Activated B cell treated with CpG ODN at 0.5 μM for 24 hours (primary cell): Measurements from ENCODE around the gene TIMM29. TPM values are rescaled to one million over a fixed set of nuclear protein-coding genes. Genes with fewer than 3 reads are reported as not detected.

Experiments
- ATAC-seq: fragments of 200-7000 bp; cut with Tn5 transposase; one replicate; pipeline ENCODE4 v1.10.0; 2021; ENCODE audit warnings: low read depth, mild to moderate bottlenecking, moderate library complexity
- CTCF ChIA-PET: fragments of 350-600 bp; sonication (Branson Sonifier 250); formaldehyde crosslinking; loops from one replicate; lab custom pipeline; 2021; ENCODE audit warnings: antibody characterized with exemption; lab: Charles Lee
- POLR2A ChIA-PET: fragments of 350-600 bp; sonication (Branson Sonifier 250); formaldehyde crosslinking; loops from one replicate; lab custom pipeline; 2021; ENCODE audit warnings: antibody characterized with exemption; lab: Charles Lee
- DNase-seq: peaks from one replicate; pipeline ENCODE4 v3.0.0; 2022
- H3K27ac Mint-ChIP-seq: one replicate; pipeline ENCODE4 v1.8.0; 2020; ENCODE audit warnings: mixed read lengths
- H3K27me3 Mint-ChIP-seq: one replicate; pipeline ENCODE4 v1.8.0; 2021; ENCODE audit warnings: mixed read lengths
- H3K36me3 Mint-ChIP-seq: one replicate; pipeline ENCODE4 v1.8.0; 2021; ENCODE audit warnings: low read depth, mixed read lengths
- H3K4me1 Mint-ChIP-seq: one replicate; pipeline ENCODE4 v1.8.0; 2021; ENCODE audit warnings: mixed read lengths
- H3K4me3 Mint-ChIP-seq: one replicate; pipeline ENCODE4 v1.8.0; 2020; ENCODE audit warnings: mild to moderate bottlenecking, mixed read lengths
- H3K9me3 Mint-ChIP-seq: one replicate; pipeline ENCODE4 v1.8.0; 2020; ENCODE audit warnings: mixed read lengths
- CTCF ChIP-seq: fragments of 200-600 bp; IDR thresholded peaks from one replicate; pipeline ENCODE4 v1.8.0; 2022; ENCODE audit warnings: antibody characterized with exemption, mild to moderate bottlenecking
- intact Hi-C: fragments of 100-400 bp; cut with micrococcal nuclease; formaldehyde crosslinking; loops from one replicate; pipeline ENCODE4 v1.15.1; 2024
- total RNA-seq: library from RNA; stranded (reverse); gene quantifications from 2 replicates; pipeline ENCODE4 v1.2.3, GENCODE V29; 2022

The TIMM29 gene
- total RNA-seq, 1 donor from 2014 or later: 19.5 TPM

DNA sequence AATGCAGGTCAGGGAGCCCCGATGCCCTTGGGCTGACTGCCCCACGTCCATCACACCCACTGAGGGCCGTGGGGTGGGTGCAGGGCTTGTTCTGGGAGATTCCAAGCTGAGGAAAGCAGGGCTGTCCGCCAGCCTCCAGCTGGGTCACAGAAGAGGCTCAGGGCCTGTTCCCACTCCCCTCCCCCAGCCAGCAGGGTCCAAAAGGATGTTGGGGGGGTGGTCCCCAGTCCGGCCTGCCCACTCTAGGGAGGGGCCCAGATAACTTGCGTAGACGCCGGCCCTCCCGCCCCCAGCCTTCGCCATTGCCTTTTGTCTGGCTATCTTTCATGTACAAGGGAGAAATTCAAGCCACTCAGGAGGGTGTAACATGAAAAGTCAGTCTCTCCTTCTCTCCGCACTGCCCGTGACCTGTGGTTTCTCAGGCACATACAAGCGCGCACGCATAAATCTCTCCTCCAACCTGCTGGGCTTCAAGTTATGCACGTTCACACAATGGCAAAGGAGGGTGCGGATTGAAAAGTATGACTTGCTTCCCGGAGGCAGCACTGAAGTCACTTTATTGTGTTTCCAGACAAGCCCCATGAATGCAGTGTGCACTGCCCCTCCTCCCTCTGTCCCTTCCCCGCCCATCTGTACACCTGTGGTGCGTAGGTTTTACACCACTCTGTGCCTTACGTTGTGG lies 37.1 kb upstream of the TIMM29 start:
- intact Hi-C loops: no loop called here
- TF ChIP-seq CTCF: no peak
- ATAC-seq: no peak
- DNase-seq: no peak
- Mint-ChIP-seq H3K4me1 (peaks cover 14% of the 10 kb centered on the region), H3K9me3 (no peaks in the 10 kb centered on the region), H3K4me3 (no peak overlapping the region), H3K27ac (no peak overlapping the region), H3K27me3 (no peaks in the 10 kb centered on the region), H3K36me3 (peaks cover 3% of the 10 kb centered on the region)
- CTCF ChIA-PET: no interaction called here
- POLR2A ChIA-PET: no interaction called here

- no peaks in the 10 kb centered on the region for H3K9me3 Mint-ChIP-seq
- ATAC-seq (no peak), DNase-seq (no peak)
- peaks cover under 1% of the 10 kb centered on the region for H3K36me3 Mint-ChIP-seq
- no peak overlapping the region for H3K27ac Mint-ChIP-seq
- no peak overlapping the region for H3K4me3 Mint-ChIP-seq
- no peak for TF ChIP-seq CTCF
- H3K27me3 Mint-ChIP-seq: no peaks in the 10 kb centered on the region
- peaks cover 19% of the 10 kb centered on the region for H3K4me1 Mint-ChIP-seq
- intact Hi-C loops: no loop called here
- ChIA-PET POLR2A (interaction anchor here (0.6 kb wide), 1 partner anchor 18 kb away, joined by 3 read pairs; no protein-coding TSS in a partner anchor), CTCF (no interaction called here)
Observed at GRCh38 chr19:10892256-10892655, 36.4 kb upstream of the TIMM29 start.

DNA sequence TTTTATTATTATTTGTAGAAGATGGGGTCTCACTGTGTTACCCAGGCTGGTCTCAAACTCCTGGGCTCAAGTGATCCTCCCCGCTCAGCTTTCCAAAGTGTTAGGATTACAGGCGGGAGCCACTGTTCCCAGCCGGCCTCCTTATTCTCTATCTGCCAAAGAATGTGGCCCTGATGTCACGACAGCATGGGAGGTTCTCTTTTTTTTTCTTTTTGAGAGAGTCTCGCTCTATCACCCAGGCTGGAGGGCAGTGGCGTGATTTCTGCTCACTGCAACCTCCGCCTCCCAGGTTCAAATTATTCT lies 33.7 kb upstream of the TIMM29 start:
- Mint-ChIP-seq H3K27me3 (no peaks in the 10 kb centered on the region), H3K4me1 (peaks cover 9% of the 10 kb centered on the region), H3K36me3 (no peaks in the 10 kb centered on the region), H3K4me3 (no peak overlapping the region), H3K9me3 (no peaks in the 10 kb centered on the region), H3K27ac (no peak overlapping the region)
- ChIA-PET CTCF (interaction anchor here (0.6 kb wide), 1 partner anchor 51 kb away, joined by 3 read pairs; no protein-coding TSS in a partner anchor), POLR2A (no interaction called here)
- ATAC-seq (no peak), DNase-seq (no peak)
- no peak for TF ChIP-seq CTCF
- intact Hi-C loops: no loop called here

GRCh38 chr19:10895363-10895762 lies 33.2 kb upstream of the TIMM29 start:
- intact Hi-C loops: no loop called here
- H3K4me3 Mint-ChIP-seq: no peak overlapping the region
- peaks cover 9% of the 10 kb centered on the region for H3K4me1 Mint-ChIP-seq
- no peak for ATAC-seq
- H3K36me3 Mint-ChIP-seq: no peaks in the 10 kb centered on the region
- ChIA-PET CTCF (no interaction called here), POLR2A (no interaction called here)
- TF ChIP-seq CTCF: no peak
- H3K9me3 Mint-ChIP-seq: no peaks in the 10 kb centered on the region
- DNase-seq: no peak
- no peaks in the 10 kb centered on the region for H3K27me3 Mint-ChIP-seq
- no peak overlapping the region for H3K27ac Mint-ChIP-seq

GRCh38 chr19:10895920-10896319 lies 32.7 kb upstream of the TIMM29 start:
- CTCF ChIA-PET: no interaction called here

More at GRCh38 chr19:10895920-10896319, 32.7 kb upstream of the TIMM29 start:
- no peak for TF ChIP-seq CTCF
- DNase-seq: no peak
- no peaks in the 10 kb centered on the region for H3K36me3 Mint-ChIP-seq
- H3K9me3 Mint-ChIP-seq: no peaks in the 10 kb centered on the region
- no peak for ATAC-seq
- POLR2A ChIA-PET: no interaction called here
- intact Hi-C loops: no loop called here
- H3K27me3 Mint-ChIP-seq: no peaks in the 10 kb centered on the region
- peaks cover 9% of the 10 kb centered on the region for H3K4me1 Mint-ChIP-seq
- no peak overlapping the region for H3K4me3 Mint-ChIP-seq
- no peak overlapping the region for H3K27ac Mint-ChIP-seq
